22Rv1 (cell line): ENCODE measurements around the gene SF3B1.
"Not testable (repeated sequence)": the region's sequence is repeated elsewhere in the genome, so short reads cannot be mapped to it uniquely, and the experiment has no call there.

ENCODE experiments used
- CTCF ChIP-seq: fragments of 450-650 bp; IDR thresholded peaks from 2 replicates; pipeline ENCODE4 v1.5.1; 2017; ENCODE audit warnings: mild to moderate bottlenecking
- ZFX ChIP-seq: fragments of 450-650 bp; IDR thresholded peaks from 2 replicates; pipeline ENCODE4 v1.6.1; 2017; ENCODE audit warnings: antibody characterized with exemption, borderline replicate concordance

DNA sequence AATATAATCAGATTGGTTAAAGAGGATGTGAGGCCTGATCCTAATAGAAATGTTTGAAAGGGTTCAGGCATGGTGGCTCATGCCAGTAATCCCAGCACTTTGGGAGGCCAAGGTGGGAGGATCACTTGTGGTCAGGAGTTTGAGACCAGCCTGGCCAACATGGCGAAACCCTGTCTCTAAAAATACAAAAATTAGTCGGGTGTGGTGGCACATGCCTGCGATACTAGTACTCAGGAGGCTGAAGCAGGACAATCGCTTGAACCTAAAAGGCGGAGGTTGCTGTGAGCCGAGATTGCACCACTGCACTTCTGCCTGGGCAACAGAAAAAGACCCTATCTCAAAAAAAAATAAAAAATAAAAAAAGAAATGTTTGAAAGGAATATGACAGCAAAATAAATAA, 2.3 kb downstream of the SF3B1 start:
- not testable (repeated sequence) for TF ChIP-seq CTCF, ZFX
